Panc1 (cell line): ENCODE results near the gene SLIT3.

Source experiments
- POLR2AphosphoS5 ChIP-seq: IDR thresholded peaks from 2 replicates; pipeline ENCODE4 v1.6.1; 2012; ENCODE audit warnings: mild to moderate bottlenecking, low read depth, low read length, moderate library complexity
- TCF7L2 ChIP-seq: IDR thresholded peaks from 2 replicates; pipeline ENCODE4 v1.6.1; 2011; ENCODE audit warnings: mild to moderate bottlenecking, low read depth, low read length, inconsistent platforms
- TF ChIP-seq, protein P1 (sequence below): fragments of 450-650 bp; IDR thresholded peaks from 2 replicates; pipeline ENCODE4 v1.5.1; 2017; ENCODE audit warnings: mild to moderate bottlenecking
- TF ChIP-seq, protein P2 (sequence below), 2 experiments: IDR thresholded peaks; 2 replicates each; pipeline ENCODE4 v1.6.1; 2011 to 2012; ENCODE audit warnings: low read depth in 2 of 2, control low read depth in 1 of 2, low read length in 1 of 2, mild to moderate bottlenecking in 1 of 2, moderate library complexity in 1 of 2; ENCODE audit not compliant: insufficient read depth in 1 of 2

DNA sequence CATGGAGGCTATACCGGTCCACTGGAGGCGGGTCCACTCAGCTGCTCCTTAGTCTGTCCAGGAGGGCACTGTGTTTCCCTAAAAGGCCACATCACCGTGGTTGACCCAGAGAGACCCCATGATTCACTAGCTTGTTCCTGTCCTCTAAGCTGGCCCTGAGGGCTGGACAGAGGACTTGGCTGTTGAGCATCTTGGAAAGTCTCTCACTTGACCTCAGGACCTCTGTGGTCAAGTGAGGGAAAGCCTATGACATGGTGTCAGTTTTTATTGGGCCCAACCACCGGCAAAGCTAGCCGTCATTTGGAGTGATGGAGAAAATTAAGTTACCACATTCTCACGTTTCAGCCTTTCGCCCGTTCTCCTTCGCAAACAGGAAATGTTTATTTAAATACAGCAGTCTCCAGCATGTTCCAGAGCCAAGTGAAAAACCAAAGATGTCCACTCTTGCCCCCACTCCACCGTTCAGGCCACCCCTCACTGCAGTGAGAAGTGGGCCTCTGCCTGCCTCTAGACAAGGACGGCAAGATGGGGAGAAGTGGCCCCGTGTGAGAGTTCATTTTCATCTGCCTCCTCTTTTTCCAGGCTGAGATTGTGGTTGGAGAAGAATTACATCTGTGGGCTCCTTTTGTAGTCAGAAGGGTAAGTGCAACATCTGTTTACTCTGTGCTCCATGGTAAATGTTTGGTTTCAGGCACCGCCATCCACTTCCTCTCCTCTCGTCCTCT lies 4.4 kb downstream of the SLIT3 start:
- TF ChIP-seq, protein P1, sequence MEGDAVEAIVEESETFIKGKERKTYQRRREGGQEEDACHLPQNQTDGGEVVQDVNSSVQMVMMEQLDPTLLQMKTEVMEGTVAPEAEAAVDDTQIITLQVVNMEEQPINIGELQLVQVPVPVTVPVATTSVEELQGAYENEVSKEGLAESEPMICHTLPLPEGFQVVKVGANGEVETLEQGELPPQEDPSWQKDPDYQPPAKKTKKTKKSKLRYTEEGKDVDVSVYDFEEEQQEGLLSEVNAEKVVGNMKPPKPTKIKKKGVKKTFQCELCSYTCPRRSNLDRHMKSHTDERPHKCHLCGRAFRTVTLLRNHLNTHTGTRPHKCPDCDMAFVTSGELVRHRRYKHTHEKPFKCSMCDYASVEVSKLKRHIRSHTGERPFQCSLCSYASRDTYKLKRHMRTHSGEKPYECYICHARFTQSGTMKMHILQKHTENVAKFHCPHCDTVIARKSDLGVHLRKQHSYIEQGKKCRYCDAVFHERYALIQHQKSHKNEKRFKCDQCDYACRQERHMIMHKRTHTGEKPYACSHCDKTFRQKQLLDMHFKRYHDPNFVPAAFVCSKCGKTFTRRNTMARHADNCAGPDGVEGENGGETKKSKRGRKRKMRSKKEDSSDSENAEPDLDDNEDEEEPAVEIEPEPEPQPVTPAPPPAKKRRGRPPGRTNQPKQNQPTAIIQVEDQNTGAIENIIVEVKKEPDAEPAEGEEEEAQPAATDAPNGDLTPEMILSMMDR = no peak
- TF ChIP-seq, protein P2, sequence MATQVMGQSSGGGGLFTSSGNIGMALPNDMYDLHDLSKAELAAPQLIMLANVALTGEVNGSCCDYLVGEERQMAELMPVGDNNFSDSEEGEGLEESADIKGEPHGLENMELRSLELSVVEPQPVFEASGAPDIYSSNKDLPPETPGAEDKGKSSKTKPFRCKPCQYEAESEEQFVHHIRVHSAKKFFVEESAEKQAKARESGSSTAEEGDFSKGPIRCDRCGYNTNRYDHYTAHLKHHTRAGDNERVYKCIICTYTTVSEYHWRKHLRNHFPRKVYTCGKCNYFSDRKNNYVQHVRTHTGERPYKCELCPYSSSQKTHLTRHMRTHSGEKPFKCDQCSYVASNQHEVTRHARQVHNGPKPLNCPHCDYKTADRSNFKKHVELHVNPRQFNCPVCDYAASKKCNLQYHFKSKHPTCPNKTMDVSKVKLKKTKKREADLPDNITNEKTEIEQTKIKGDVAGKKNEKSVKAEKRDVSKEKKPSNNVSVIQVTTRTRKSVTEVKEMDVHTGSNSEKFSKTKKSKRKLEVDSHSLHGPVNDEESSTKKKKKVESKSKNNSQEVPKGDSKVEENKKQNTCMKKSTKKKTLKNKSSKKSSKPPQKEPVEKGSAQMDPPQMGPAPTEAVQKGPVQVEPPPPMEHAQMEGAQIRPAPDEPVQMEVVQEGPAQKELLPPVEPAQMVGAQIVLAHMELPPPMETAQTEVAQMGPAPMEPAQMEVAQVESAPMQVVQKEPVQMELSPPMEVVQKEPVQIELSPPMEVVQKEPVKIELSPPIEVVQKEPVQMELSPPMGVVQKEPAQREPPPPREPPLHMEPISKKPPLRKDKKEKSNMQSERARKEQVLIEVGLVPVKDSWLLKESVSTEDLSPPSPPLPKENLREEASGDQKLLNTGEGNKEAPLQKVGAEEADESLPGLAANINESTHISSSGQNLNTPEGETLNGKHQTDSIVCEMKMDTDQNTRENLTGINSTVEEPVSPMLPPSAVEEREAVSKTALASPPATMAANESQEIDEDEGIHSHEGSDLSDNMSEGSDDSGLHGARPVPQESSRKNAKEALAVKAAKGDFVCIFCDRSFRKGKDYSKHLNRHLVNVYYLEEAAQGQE (IDR thresholded peaks at IDR 0.05; ENCODE audit: insufficient read depth in 1 of 2, low read depth in 2 of 2, low read length in 1 of 2) = no peak
- TF ChIP-seq POLR2AphosphoS5 (no peak), TCF7L2 (no peak; the same call in 1 of the 2 replicates)
